DOHH2 (cell line): ENCODE measurements around the gene SMIM36.

ENCODE experiments used
- H3F3A ChIP-seq: fragments of 200-600 bp; sonication (generic), shearing (Covaris generic); 2 replicates; pipeline ENCODE4 v1.6.0; 2016; ENCODE audit warnings: antibody characterized with exemption, mild to moderate bottlenecking; ENCODE audit not compliant: control insufficient read depth, insufficient read depth
- H3K27ac ChIP-seq: fragments of 200-600 bp; sonication (generic); 2 replicates; pipeline ENCODE4 v1.5.1; 2014; ENCODE audit warnings: low read depth, mild to moderate bottlenecking, low read length, moderate library complexity
- H3K27me3 ChIP-seq: fragments of 200-600 bp; sonication (generic); 2 replicates; pipeline ENCODE4 v1.6.1; 2014; ENCODE audit warnings: mild to moderate bottlenecking, low read length, mixed read lengths; ENCODE audit not compliant: control insufficient read depth
- H3K36me3 ChIP-seq: fragments of 200-600 bp; sonication (generic); 2 replicates; pipeline ENCODE4 v1.6.1; 2014; ENCODE audit warnings: mild to moderate bottlenecking, low read length, moderate library complexity, mixed read lengths; ENCODE audit not compliant: control insufficient read depth
- H3K4me1 ChIP-seq: fragments of 200-600 bp; sonication (generic); 2 replicates; pipeline ENCODE4 v1.6.1; 2014; ENCODE audit warnings: mild to moderate bottlenecking, low read length, mixed read lengths; ENCODE audit not compliant: control insufficient read depth
- H3K4me2 ChIP-seq: fragments of 200-600 bp; sonication (generic); 2 replicates; pipeline ENCODE4 v1.6.0; 2014; ENCODE audit warnings: mild to moderate bottlenecking, low read length, moderate library complexity
- H3K4me3 ChIP-seq: fragments of 200-600 bp; sonication (generic); 2 replicates; pipeline ENCODE4 v1.5.1; 2014; ENCODE audit warnings: mild to moderate bottlenecking, low read length, mixed read lengths
- H3K79me2 ChIP-seq: fragments of 200-600 bp; sonication (generic); 2 replicates; pipeline ENCODE4 v1.6.1; 2014; ENCODE audit warnings: mild to moderate bottlenecking, low read length, mixed read lengths; ENCODE audit not compliant: control insufficient read depth
- H3K9me2 ChIP-seq: fragments of 200-600 bp; sonication (generic); replicated peaks from 2 replicates; pipeline ENCODE4 v1.6.1; 2014; ENCODE audit warnings: mild to moderate bottlenecking, low read length, mixed read lengths; ENCODE audit not compliant: control insufficient read depth
- H3K9me3 ChIP-seq: fragments of 200-600 bp; sonication (generic); 2 replicates; pipeline ENCODE4 v1.6.1; 2014; ENCODE audit warnings: antibody characterized with exemption, low read length, mixed read lengths; ENCODE audit not compliant: control insufficient read depth, insufficient read depth
- H4K20me1 ChIP-seq: fragments of 200-600 bp; sonication (generic); 2 replicates; pipeline ENCODE4 v1.6.0; 2014; ENCODE audit warnings: low read depth, mild to moderate bottlenecking, antibody characterized with exemption, low read length, moderate library complexity; ENCODE audit not compliant: control insufficient read depth, insufficient read depth
- CTCF ChIP-seq: fragments of 200-600 bp; sonication (generic); IDR thresholded peaks from one replicate; pipeline ENCODE4 v1.5.1; 2014; ENCODE audit warnings: antibody characterized with exemption, mild to moderate bottlenecking, low read depth, low read length; ENCODE audit not compliant: poor library complexity, severe bottlenecking
- EZH2phosphoT487 ChIP-seq: fragments of 200-600 bp; sonication (generic); IDR thresholded peaks from 2 replicates; pipeline ENCODE4 v1.6.1; 2017; ENCODE audit warnings: borderline replicate concordance, mild to moderate bottlenecking, antibody characterized with exemption, low read length, moderate library complexity, mixed read lengths

The SMIM36 gene

GRCh38 chr17:55496094-55496881, 15.0 kb downstream of the SMIM36 start:
- Histone ChIP-seq H3K79me2 (no peaks in the 10 kb centered on the region), H3K27me3 (peaks cover 7% of the 10 kb centered on the region; the same call in 1 of the 2 replicates), H3K9me3 (no peaks in the 10 kb centered on the region), H3K4me1 (no peaks in the 10 kb centered on the region), H3K36me3 (no peaks in the 10 kb centered on the region), H4K20me1 (no peaks in the 10 kb centered on the region), H3K27ac (no peak overlapping the region), H3K9me2 (no peaks in the 10 kb centered on the region), H3K4me3 (no peak overlapping the region), H3F3A (peaks cover 3% of the 10 kb centered on the region), H3K4me2 (no peak overlapping the region)
- TF ChIP-seq EZH2phosphoT487 (no peak), CTCF (no peak)

- H3K4me1 ChIP-seq = no peaks in the 10 kb centered on the region
- no peaks in the 10 kb centered on the region for H3K36me3 ChIP-seq
- H3K4me2 ChIP-seq = no peak overlapping the region
- no peaks in the 10 kb centered on the region for H4K20me1 ChIP-seq
- TF ChIP-seq CTCF = no peak
- no peak for TF ChIP-seq EZH2phosphoT487
- H3K4me3 ChIP-seq = no peak overlapping the region
- H3K27ac ChIP-seq = no peak overlapping the region
- H3F3A ChIP-seq = peaks cover under 1% of the 10 kb centered on the region
- H3K9me3 ChIP-seq = no peaks in the 10 kb centered on the region
- no peaks in the 10 kb centered on the region for H3K79me2 ChIP-seq
- H3K27me3 ChIP-seq = peaks cover 7% of the 10 kb centered on the region; the same call in 1 of the 2 replicates
- H3K9me2 ChIP-seq = no peaks in the 10 kb centered on the region
Observed at GRCh38 chr17:55495239-55495638, 16.0 kb downstream of the SMIM36 start.

GRCh38 chr17:55492781-55493341, 18.4 kb downstream of the SMIM36 start:
- Histone ChIP-seq H3K9me2 (no peaks in the 10 kb centered on the region), H3K36me3 (no peaks in the 10 kb centered on the region), H4K20me1 (no peaks in the 10 kb centered on the region), H3K79me2 (no peaks in the 10 kb centered on the region), H3K27ac (no peak overlapping the region), H3K4me1 (no peaks in the 10 kb centered on the region), H3K4me2 (no peak overlapping the region), H3F3A (no peaks in the 10 kb centered on the region), H3K4me3 (no peak overlapping the region), H3K9me3 (no peaks in the 10 kb centered on the region), H3K27me3 (peaks cover 7% of the 10 kb centered on the region; the same call in 1 of the 2 replicates)
- TF ChIP-seq EZH2phosphoT487 (no peak), CTCF (no peak)
